ENCODE results near the gene DNM1.
"Not testable (repeated sequence)": the region's sequence is repeated elsewhere in the genome, so short reads cannot be mapped to it uniquely, and the experiment has no call there.

The DNM1 gene

DNA sequence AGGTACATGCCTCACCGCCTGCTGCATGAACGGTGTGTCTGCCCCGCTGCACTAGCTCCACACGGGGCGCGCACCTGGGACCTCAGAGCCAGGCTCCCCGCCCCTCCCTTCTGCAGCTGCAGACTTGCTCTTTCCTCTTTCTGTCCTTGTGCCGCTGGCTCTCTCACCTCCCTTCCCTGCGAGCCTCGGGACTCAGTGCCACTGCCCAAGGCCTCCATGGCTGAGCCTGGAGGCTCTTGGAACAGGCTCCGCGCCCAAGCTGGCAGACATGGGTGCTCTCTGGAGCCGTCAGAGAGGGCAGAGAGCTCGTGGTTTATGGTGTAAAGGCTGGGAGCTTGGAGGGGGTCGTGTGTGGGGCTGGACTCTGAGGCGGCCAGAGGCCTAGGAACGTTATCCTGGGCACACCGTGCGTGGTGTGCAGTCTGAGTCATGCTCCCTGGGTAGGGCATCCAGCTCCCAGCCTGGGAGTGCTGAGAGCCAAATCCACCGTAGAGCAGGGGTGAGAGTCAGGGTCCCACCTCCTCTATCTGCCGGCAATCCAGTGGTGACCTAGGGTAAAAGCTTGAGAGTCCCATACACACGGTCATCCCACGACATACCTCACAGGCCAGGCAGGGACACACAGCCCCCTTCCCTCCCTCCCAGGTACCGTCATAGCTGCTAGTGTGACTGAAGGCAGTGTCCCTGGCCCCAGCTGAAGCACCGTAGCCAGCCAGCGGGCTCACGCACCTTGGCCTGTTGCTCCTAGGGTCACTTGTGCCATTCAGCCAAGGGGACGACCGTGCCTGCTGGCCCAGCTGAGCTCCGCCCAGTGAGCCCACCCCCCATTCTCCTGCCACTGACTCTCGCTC lies 50.2 kb downstream of the DNM1 start:
- DNase-seq: no peak

DNA sequence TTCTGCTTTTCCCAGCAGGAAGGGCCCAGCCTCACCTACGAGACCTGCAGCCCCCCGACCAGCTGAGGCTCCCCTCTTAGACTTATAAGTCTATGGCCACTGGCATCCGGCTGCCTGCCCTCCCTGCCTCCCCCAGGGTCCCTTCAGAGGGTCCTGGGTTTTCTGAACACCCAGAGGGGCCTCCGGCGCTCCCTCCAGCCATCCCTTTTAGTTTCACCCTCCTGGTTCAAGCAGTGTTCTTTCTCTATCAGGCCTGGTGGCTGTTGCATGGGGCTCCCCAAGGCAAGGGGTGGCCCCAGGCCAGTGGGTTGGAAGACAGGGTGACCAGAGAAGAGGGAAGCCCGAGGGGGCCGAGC lies 50.8 kb downstream of the DNM1 start:
- DNase-seq: no peak

DNA sequence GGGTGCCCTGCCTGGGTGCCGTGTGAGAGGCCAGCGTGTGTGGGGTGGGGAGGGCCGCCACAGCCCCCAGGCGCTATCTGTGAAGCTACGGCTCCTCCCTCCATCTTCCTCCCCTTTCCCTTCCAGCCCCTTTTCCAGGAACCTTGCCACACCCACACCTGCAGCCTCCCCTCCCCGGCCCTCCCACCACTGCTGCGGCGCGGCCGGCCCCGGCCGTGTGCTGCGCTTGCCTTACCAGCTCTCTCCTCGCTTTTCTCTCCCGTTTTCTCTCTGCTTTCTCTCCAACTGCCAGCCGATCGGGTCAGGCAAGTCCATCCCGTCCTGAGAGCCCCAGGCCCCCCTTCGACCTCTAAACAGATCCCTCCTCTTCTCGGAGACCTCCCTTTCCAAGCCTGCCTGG lies 51.2 kb downstream of the DNM1 start:
- DNase-seq: no peak

DNA sequence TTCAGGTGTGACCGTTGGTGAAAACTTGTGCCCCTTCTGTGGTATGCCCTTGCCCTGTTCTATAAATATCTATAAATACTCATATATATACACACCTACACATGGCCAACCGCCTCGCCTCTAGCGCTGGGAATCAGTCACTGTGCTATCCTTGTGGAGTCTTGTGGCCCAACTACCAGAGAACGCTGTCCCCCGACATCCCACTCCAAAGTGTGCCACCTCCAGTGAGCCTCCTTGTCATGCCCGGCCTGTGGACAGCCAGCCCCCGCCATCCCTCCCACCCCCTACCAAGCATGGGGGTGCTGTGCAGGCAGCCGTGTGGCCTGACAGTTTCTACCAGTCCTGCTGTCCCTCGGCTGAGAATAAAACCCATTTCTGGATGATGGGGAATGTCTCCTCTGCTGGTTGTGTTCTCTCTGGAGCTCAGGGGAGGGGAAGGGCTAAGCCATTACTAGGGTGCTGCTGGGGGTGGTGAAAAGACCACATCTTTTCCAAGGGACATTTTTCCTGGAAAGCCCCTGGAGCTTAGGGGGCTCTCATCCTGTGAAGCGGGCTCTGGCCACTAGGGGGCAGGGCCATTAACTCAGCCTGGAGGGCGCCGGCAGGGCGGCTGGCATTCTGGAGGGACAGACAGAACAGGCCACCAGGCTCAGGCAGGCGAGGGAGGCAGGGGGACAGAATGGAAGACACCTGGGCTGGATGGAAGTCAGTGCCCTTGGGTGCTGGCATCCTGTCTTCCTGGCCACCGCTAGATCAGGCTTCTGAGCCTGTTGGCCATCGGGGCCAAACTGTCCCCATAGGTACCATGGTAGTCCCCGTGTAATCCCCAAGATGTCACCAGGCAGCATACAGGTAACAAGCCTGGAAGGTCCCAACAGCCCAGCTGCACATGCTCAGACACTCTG lies 51.9 kb downstream of the DNM1 start:
- peak; percentile 52 for DNase-seq

DNA sequence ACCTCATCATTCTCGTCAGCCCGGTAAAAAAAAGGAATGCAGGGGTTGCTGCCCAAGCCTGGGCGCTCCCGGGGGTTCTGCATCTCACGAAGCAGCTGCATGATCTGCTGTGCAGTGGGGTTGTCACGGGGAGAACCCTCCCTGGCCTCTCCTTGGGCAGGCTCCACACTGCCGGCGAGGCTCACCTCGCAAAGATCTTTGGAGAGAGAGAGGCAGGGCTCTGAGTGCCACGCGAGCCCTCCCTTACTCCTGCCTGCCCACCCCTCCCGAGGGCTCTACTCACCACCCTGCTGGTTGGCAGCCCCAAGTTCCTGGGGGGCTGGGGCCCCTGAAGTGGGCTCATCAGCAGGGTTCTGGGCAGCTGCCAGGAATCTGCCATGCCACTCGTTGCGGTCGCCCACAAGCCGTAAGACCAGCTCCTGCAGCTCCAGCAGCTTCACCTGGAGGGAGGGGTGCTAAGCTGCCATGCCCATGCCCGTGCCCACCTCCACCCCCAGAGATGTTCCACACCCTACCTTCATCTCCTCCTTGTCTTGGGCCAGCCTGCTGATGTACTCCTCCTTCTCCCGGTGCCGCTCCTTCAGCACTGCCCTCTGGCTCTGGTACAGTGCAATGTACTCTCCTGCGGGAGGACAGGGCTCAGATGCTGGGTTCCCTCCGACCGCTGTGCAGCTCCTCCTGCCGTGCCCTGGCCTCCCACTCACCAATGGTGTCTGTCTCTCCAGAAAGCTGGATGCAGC lies 54.1 kb downstream of the DNM1 start:
- DNase-seq: no peak

DNA sequence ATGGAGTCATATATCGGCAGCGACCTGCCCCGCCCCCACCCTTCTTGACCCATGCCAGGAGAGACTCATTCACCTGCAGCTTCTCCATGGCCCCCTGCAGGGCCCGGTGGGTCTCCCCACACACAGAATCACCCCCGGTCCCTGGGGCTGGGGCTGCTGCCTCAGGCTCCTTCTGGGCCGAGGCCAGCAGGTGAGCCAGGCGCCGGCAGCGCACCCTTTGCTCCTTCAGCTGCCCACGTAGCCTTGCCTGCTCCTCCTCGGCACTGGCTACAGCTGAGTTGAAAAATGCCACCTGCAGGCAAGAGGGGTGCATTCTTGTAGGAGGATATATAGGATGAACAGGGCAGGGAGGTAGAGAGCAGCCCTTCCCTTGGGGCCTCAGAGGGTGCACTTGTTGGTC lies 54.7 kb downstream of the DNM1 start:
- DNase-seq: no peak

DNA sequence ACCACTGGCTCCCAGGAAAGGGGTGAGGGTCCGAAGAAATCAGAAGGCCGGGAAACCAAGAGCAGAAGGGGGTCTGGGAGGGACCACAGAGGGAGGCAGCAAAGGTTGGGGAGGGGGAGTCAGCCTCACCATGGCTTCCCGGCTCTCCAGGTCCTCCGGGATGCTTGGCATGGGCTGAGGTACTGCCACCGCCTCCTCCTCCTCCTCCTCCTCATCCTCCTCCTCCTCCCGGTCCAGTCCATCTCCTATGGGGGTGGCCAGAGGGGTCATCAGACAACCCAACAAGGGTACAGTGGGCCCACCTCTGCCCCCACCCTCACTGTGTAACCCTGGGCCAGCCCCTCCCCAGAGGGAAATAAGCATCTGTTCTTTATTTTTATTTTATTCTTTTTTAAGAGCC lies 55.1 kb downstream of the DNM1 start:
- no peak for DNase-seq

DNA sequence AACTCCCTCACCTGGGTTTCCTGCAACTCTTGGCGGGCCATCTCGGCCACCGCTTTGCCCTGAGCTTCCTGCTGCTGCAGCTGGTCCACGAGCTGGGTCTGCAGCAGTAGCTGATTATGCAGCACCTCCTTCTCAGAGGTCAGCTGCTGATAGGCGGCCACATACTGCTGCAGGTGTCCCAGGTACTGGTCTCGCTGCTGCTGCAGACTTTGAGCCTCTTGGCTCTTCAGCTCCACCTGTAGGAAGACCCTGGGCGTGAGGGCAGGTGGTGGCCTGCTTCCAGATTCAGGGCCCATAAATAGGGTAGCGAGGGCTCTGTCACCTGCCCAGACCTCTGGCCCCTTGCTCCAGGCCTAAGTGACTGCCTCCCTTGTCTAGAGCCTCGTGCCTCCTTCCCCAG lies 56.0 kb downstream of the DNM1 start:
- no peak for DNase-seq

DNA sequence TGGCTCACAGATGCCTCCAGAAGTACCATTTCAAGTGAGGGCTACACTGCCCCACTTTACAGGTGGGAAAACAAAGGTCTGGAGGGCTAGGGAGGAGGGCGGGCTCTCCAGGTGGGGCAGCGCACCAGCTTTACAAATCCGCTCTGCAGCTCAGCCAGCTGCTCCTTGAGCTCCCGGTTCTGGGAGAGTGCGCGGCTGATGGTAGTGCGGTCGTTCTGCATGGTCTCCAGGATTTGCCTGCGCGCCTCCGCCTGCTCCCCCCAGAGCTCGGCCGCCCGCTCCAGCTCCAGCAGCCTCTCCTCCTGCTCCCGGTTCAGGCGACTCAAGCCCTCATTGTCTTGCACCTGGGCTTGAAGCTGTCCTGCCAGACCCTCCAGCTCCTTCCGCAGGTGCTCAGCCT lies 57.2 kb downstream of the DNM1 start:
- no peak for DNase-seq

DNA sequence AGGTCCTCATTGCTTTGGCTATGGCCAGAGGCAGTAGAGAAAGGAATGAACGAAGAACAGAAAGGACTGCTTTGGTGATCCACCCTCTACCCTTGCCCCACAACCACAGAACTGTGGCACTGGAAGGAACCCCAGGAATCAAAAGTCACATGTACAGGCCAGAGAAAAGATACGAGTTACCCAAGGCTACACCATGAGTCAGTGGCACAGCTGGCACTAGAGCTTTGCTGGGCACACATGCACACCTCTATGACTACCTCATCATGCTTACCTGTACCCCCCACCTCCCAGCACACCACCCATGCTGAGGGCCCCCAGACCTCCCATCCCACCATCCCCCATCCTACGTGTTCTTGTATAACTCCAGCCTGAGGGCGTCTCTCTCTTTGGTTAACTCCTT lies 59.5 kb downstream of the DNM1 start:
- no peak for DNase-seq

DNA sequence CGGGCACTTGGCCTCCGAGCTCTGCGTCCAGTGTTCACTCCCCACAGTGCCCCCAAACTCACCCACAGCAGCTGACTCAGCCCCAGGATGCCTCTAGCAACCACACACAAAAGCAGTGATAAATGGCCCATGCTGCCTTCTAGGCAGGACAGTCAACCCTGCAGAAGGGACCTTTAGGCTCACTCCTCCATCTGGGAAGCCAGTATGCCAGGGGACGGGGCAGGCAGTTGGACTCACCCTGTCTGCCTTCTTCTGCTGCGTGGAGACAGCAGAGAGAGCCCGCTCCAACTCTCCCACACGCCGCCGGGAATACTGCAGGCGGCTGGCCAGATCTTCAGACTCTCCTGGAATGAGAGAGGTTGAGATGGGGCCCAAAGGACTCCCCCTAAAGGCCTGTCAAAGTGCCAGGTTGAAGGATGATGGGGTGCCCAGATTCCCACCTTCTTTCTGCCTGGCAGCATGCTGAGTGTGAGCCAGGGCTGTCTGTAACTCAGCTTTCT lies 62.2 kb downstream of the DNM1 start:
- DNase-seq: no peak

DNA sequence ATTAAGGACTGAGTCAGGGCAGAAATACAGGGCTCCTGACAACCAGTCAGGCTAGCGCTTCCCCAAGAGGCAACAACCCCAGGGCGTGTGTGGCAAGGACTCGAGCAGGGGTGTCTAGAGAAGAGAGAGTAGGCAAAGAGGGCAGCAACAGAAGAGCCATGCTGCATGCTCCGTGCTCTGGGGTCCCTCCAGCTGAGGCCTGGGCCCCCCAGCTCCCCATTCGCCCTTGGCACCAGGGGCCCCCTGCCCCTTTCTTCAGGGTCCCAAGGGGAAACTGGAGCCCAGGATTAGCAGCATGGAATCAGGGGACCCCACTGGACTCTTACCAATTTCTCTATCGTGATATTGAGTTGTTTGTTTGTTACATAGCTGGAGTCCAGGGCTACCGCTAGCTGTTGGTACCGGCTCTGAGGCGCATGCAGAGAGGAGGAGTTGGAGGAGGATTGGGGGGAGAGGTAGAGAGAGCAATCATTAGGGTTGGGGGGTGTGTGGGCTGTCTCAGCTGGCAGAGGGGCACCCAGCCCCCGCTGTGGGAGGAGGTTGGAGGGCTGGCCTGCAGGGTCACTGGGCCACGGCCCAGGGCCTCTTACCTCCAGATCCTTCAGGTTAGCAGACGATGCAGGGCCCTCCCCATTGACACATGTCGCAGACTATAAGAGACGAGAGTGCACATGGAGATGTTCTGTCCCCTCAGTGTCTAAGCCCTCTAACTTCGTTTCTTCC lies 63.9 kb downstream of the DNM1 start:
- no peak for DNase-seq

DNA sequence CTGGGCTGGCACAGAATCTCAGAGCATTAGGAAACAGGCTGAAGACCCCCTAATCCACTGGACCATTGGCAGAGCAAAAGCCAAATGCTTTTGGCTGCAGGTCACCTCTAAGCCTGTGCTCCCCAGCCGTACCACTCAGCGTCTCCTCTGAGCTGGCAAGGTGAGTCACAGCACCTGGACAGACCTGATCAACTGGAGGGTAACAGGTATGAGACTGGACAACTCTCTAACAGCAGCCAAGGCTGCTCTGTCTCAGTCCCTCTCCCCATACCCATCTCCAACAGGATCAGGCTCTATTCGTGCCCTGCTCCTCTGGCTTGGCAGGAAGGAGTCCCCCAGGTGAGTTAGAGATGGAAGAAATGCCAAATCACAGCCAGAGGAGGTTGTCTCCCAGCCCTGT lies 67.9 kb downstream of the DNM1 start:
- DNase-seq: no peak

DNA sequence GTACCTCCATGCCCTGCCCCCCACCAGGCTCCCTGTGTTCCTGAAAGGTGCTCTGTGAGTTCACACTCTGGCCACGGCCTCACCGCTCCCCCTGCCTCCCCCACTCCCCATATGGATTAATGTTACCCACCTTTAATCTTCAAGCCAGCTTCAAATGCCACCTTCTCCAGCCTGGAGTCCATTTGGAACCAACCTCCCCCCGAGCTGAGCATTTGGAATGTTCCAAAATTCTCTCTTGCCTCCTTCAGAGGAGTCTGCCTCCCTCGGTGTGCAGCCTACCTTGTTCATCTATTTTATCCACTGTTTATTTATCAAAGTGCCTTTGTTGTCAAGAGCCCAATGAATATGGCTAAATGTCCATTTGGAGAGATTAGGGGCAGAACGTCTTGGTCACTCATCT lies 68.3 kb downstream of the DNM1 start:
- no peak for DNase-seq

DNA sequence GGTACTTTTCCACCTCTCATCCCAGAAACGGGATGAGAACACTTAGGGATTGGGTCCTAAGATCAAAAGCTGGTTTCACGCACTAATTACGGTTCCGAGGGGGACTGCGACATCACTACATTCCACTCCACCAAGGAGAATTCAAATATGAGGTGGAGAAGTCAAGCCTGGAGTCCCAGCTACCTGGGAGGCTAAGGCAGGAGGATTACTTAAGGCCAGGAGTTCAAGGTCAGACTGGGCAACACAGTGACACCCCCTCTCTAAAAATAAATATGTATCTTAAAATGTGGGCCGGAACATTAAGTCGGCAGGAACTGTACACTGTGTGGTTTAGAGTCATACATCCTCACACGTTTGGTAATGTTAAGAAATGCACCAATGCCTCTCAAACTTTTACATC lies 71.1 kb downstream of the DNM1 start:
- DNase-seq: no peak

DNA sequence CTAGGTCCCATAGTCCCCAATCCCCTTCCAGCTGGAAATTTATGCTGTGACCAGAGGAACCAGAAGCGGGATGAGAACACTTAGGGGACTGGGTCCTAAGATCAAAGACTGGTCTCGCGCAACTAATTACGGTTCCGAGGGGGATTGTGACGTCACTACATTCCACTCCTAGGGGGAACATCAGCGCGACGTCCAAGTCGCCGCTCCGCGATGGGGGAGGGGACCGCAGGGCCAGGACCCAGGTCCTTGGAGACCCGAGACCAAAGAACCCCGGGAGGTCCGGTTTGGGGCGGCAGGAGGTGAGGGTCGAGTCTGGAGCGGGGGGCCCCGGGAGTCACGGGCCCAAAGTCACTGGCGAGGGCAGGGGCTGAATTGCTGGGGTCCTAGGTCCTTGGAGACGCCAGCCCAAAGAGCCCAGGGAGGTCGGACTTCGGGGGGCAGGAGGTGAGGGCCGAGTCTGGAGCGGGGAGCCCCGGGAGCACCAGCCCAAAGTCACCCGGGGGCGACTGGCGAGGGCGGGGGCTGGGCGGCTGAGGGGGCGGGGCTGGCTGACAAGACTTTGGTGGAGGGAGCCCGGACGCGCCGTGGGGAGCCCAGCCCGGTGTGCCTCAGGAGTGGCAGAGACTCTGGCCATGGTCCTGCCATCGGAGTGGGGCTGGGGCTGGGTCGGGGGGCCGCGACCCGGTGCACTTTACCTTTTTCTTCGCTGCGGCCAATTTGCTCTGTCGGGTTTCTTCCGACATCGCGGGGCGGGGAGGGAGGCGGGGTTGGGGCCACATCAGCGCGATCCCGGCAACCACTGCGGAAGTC lies 72.2 kb downstream of the DNM1 start, which contains the start of gene GOLGA2:
TSS of gene GOLGA2 (minus strand) at position 810 of the 810 bp plus-strand sequence. CDS start at position 779, 31 bp downstream.
- peak; percentile 72 for DNase-seq

DNA sequence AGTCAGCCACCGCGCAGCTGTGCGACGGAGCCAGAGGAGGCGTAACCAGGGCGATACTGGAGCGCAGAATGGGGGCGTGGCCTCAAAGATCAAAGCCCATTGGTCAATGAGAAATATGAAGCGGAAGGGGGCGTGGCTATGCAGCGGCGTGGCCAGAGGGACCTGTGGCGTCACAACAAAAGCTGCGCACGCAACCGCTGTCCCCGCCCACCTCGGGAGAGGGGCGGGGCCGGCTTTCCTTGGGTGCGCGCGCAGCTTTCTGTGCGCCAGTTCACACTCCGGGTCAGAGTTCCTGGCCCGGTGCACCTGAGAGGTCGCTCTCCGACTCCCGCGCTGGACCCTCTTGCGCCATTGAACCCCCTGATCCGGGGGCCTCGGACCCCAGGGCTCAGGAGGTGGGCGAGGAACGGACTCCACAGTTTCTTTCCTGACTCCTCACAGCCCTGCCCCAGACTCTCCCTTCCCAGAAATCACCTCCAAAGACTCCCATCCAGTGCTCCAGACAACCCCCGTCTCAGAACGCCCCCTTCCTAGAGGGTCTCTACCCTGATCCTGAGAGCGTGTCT lies 72.9 kb downstream of the DNM1 start, which contains the start of gene SWI5:
TSS of gene SWI5 (plus strand) at position 269 of the 566 bp plus-strand sequence.
- DNase-seq: peak; percentile 100

DNA sequence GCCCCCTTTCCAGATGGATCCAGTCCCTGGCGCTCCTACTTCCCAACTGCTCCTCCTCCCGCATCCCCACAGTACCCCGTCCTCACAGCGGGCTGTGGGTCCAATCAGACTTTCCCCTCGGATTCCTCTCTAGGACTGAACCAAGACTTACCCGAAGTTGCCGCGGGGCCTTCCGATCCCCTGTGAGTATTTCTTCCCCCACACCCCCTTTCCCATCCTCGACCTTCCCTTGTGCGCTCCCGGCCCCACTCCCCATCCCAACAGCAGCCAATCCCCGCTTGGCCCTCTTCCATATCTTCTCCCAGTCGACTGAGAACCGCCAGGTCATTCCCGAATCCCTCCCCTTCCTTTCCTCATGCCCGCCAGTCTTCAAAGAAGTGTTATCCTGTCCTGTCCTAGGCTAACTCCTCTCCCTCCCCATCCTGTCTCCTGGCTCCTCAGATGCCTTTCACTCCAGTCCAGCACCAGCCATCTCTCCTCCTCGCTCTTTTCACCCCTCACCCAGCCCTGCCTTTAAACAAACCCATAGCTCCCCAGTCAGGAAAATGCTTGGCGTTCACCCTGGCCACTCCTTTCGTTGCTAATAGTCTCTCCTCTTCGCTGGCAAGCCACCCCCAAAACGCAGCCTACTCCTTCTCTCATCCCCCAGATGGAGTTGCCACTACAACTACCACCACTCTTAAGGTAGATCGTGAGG lies 73.5 kb downstream of the DNM1 start:
- peak; percentile 23 for DNase-seq

DNA sequence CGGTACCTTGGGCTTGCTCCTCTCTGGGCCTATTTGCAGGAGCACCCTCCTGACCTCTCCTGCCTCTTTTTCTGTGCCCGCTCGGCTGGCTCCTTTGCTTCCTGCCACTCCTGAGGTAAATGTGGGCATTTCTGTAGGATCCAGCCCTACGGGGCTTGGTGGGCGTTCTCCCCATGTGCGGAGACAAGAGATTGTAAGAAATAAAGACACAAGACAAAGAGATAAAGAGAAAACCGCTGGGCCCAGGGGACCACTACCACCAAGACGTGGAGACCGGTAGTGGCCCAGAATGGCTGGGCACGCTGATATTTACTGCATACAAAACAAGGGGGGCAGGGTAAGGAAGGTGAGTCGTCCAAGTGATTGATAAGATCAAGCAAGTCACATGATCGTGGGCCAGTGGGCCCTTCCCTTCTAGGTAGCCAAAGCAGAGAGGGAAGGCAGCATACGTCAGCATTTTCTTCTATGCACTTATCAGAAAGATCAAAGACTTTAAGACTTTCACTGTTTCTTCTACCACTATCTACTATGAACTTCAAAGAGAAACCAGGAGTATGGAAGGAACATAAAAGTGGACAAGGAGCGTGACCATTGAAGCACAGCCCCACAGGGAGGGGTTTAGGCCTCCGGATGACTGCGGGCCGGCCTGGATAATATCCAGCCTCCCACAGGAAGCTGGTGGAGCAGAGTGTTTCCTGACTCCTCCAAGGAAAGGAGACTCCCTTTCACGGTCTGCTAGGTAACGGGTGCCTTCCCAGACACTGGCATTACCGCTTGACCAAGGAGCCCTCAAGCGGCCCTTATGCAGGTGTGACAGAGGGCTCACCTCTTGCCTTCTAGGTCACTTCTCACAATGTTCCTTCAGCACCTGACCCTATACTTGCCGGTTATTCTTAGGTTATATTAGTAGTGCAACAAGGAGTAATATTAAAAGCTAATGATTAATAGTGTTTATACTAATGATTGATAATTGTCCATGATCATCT lies 76.2 kb downstream of the DNM1 start:
- DNase-seq: not testable (repeated sequence)

All from effector CD8-positive, alpha-beta T cell (primary cell).